Small intestine (tissue), 16 donors: ENCODE results near the gene MPHOSPH6. TPM values are rescaled to one million over a fixed set of nuclear protein-coding genes. Genes with fewer than 3 reads are reported as not detected.
"Not testable (repeated sequence)": the region's sequence is repeated elsewhere in the genome, so short reads cannot be mapped to it uniquely, and the experiment has no call there.

Source experiments
- DNase-seq, 2 donors: peaks; one replicate each; pipeline versions ENCODE4 v3.0.0 to v3.0.0-alpha.2; 2013
- FAIRE-seq: peaks from 2 replicates; lab custom pipeline; 2012; peaks lifted over from hg19 to GRCh38; lab: Jason Lieb, UNC
- H3K27ac ChIP-seq, 3 donors: one replicate each; pipeline ENCODE4 v1.5.1; 2013; ENCODE audit warnings: low read length in 2 of 3, mild to moderate bottlenecking in 2 of 3, control low read depth in 1 of 3, inconsistent platforms in 1 of 3, low read depth in 1 of 3, moderate library complexity in 1 of 3
- H3K27me3 ChIP-seq, 3 donors: one replicate each; pipeline ENCODE4 v1.6.1; 2013; ENCODE audit warnings: low read length in 3 of 3, inconsistent platforms in 1 of 3; ENCODE audit not compliant: control insufficient read depth in 3 of 3, insufficient read depth in 3 of 3
- H3K36me3 ChIP-seq, 3 donors: one replicate each; pipeline ENCODE4 v1.6.1; 2013; ENCODE audit warnings: low read length in 3 of 3, inconsistent platforms in 1 of 3, low read depth in 1 of 3, mild to moderate bottlenecking in 1 of 3, moderate library complexity in 1 of 3; ENCODE audit not compliant: control insufficient read depth in 3 of 3, insufficient read depth in 2 of 3
- H3K4me1 ChIP-seq, 3 donors: one replicate each; pipeline ENCODE4 v1.6.1; 2013; ENCODE audit warnings: low read length in 2 of 3, inconsistent platforms in 1 of 3, low read depth in 1 of 3, mild to moderate bottlenecking in 1 of 3, moderate library complexity in 1 of 3; ENCODE audit not compliant: control insufficient read depth in 3 of 3, insufficient read depth in 2 of 3
- H3K4me3 ChIP-seq, 3 donors: one replicate each; pipeline ENCODE4 v1.5.1; 2013; ENCODE audit warnings: low read length in 3 of 3, control low read depth in 1 of 3, inconsistent platforms in 1 of 3, low read depth in 1 of 3, mild to moderate bottlenecking in 1 of 3, moderate library complexity in 1 of 3
- H3K9me3 ChIP-seq, 2 donors: one replicate each; pipeline ENCODE4 v1.6.1; 2013; ENCODE audit warnings: low read depth in 1 of 2, low read length in 1 of 2; ENCODE audit not compliant: control insufficient read depth in 2 of 2, insufficient read depth in 1 of 2
- WGBS, 3 donors: extraction: QIAGEN DNeasy Blood & Tissue Kit; methylation state at CpG; one replicate each; pipeline ENCODE4 v1.1.7; 2013; 5-methylcytosine and 5-hydroxymethylcytosine counted together
- long read RNA-seq, 10 donors: transcript quantifications; one replicate each; lab custom pipeline, GENCODE V29; 2026
- polyA plus RNA-seq, 4 donors: library from polyadenylated mRNA; stranded (reverse) in 3 of 4; unstranded in 1 of 4; fragments of 200-250 nt in 3 of 4; fragments of 120-200 nt in 1 of 4; gene quantifications; one replicate each; pipeline versions ENCODE4 v1.2.1 to v1.2.3, GENCODE V29; 2013
- donor health status: healthy with polysubstance abuse.
- donor health status: control.
- donor health status: control.
- donor health status: Bipolar disorder and iron deficiency.
- donor health status: healthy.

Gene MPHOSPH6
- polyA plus RNA-seq = 10 to 100 TPM; 12.3 to 28.9 (median 20.7) TPM
- long read RNA-seq, donor 1 = 0 reads
- long read RNA-seq, donor 2, transcript MPHOSPH6-201 (5 exons, 1,103 nt) = major isoform, 6 of 6 reads
- long read RNA-seq, donor 2, partial matches to known transcripts = 0 of 6 reads
- long read RNA-seq, donor 2, other reads (novel, unspliced or antisense) = 0 of 6 reads
- long read RNA-seq, donor 3, transcript MPHOSPH6-201 (5 exons, 1,103 nt) = major isoform, 10 of 13 reads
- long read RNA-seq, donor 3, partial matches to known transcripts = 0 of 13 reads
- long read RNA-seq, donor 3, other reads (novel, unspliced or antisense) = 0 of 13 reads
- long read RNA-seq, donor 4, partial matches to known transcripts = 0 of 1 reads
- long read RNA-seq, donor 4, other reads (novel, unspliced or antisense) = 0 of 1 reads
- long read RNA-seq, donor 5, transcript MPHOSPH6-201 (5 exons, 1,103 nt) = major isoform, 5 of 5 reads
- long read RNA-seq, donor 5, partial matches to known transcripts = 0 of 5 reads
- long read RNA-seq, donor 5, other reads (novel, unspliced or antisense) = 0 of 5 reads
- long read RNA-seq, donor 6, transcript MPHOSPH6-201 (5 exons, 1,103 nt) = major isoform, 7 of 8 reads
- long read RNA-seq, donor 6, partial matches to known transcripts = 0 of 8 reads
- long read RNA-seq, donor 6, other reads (novel, unspliced or antisense) = 0 of 8 reads
- long read RNA-seq, donor 7, transcript MPHOSPH6-201 (5 exons, 1,103 nt) = major isoform, 12 of 23 reads
- long read RNA-seq, donor 7, partial matches to known transcripts = 8 of 23 reads
- long read RNA-seq, donor 7, other reads (novel, unspliced or antisense) = 0 of 23 reads
- long read RNA-seq, donor 8, partial matches to known transcripts = 0 of 2 reads
- long read RNA-seq, donor 8, other reads (novel, unspliced or antisense) = 0 of 2 reads
- long read RNA-seq, donor 9, partial matches to known transcripts = 0 of 1 reads
- long read RNA-seq, donor 9, other reads (novel, unspliced or antisense) = 0 of 1 reads
- long read RNA-seq, donor 10, transcript MPHOSPH6-201 (5 exons, 1,103 nt) = major isoform, 17 of 19 reads
- long read RNA-seq, donor 10, partial matches to known transcripts = 0 of 19 reads
- long read RNA-seq, donor 10, other reads (novel, unspliced or antisense) = 0 of 19 reads

- DNase-seq (peak; percentile 91 to 97), FAIRE-seq (no peak)
- Histone ChIP-seq H3K27ac (peak within 1 kb of the TSS in 2 of 3 donors; percentile 82 to 89), H3K36me3 (peaks cover 0 to 5% (median 2%) of the 10 kb centered on the region in 3 donors), H3K4me1 (peaks cover 3 to 9% (median 3%) of the 10 kb centered on the region in 3 donors), H3K27me3 (peaks cover 0 to 24% (median 2%) of the 10 kb centered on the region in 3 donors), H3K9me3 (peaks cover 0 to 2% of the 10 kb centered on the region in 2 donors), H3K4me3 (peak within 1 kb of the TSS; percentile 62 to 87 (median 86))
- WGBS, 3 donors = 0% methylated on average over 74 to 89 of the region's 89 CpGs
Observed at GRCh38 chr16:82169861-82170845, at the start of gene MPHOSPH6. TSS of gene MPHOSPH6 (minus strand) at chr16:82170224. CDS start at chr16:82170175, 49 bp downstream.

- Histone ChIP-seq H3K27me3 (peaks cover 0 to 4% (median 0%) of the 10 kb centered on the region in 3 donors), H3K36me3 (no peaks in the 10 kb centered on the region), H3K27ac (no peak overlapping the region), H3K9me3 (no peaks in the 10 kb centered on the region), H3K4me3 (no peak overlapping the region), H3K4me1 (no peaks in the 10 kb centered on the region)
- FAIRE-seq (no peak), DNase-seq (no peak)
- 81 to 89% (median 84%) methylated on average over 12 of the region's 12 CpGs for WGBS, 3 donors
Observed at GRCh38 chr16:82219298-82219697, 49.3 kb upstream of the MPHOSPH6 start.

- not testable (repeated sequence) for H3K9me3 ChIP-seq, H3K27ac ChIP-seq, FAIRE-seq, H3K27me3 ChIP-seq, DNase-seq, H3K4me3 ChIP-seq, H3K4me1 ChIP-seq, H3K36me3 ChIP-seq
- WGBS, 3 donors = 82 to 91% (median 91%) methylated on average over 9 of the region's 9 CpGs
Observed at GRCh38 chr16:82209314-82209713, 39.3 kb upstream of the MPHOSPH6 start.

- Histone ChIP-seq H3K9me3 (no peaks in the 10 kb centered on the region), H3K27ac (no peak overlapping the region), H3K27me3 (no peaks in the 10 kb centered on the region), H3K4me1 (no peaks in the 10 kb centered on the region), H3K4me3 (no peak overlapping the region), H3K36me3 (no peaks in the 10 kb centered on the region)
- DNase-seq = no peak
- no peak for FAIRE-seq
Observed at GRCh38 chr16:82203198-82203597, 33.2 kb upstream of the MPHOSPH6 start.

- no peaks in the 10 kb centered on the region for H3K4me1 ChIP-seq
- no peak overlapping the region for H3K27ac ChIP-seq
- DNase-seq = no peak
- 28 to 40% (median 33%) methylated on average over 1 of the region's 1 CpG for WGBS, 3 donors
- FAIRE-seq = no peak
- H3K36me3 ChIP-seq = no peaks in the 10 kb centered on the region
- no peak overlapping the region for H3K4me3 ChIP-seq
- no peaks in the 10 kb centered on the region for H3K27me3 ChIP-seq
- no peaks in the 10 kb centered on the region for H3K9me3 ChIP-seq
Observed at GRCh38 chr16:82201926-82202325, 31.9 kb upstream of the MPHOSPH6 start.

- Histone ChIP-seq H3K9me3 (no peaks in the 10 kb centered on the region), H3K36me3 (no peaks in the 10 kb centered on the region), H3K27me3 (no peaks in the 10 kb centered on the region), H3K27ac (no peak overlapping the region), H3K4me3 (no peak overlapping the region), H3K4me1 (no peaks in the 10 kb centered on the region)
- DNase-seq = no peak
- no peak for FAIRE-seq
- 33 to 51% (median 34%) methylated on average over 2 of the region's 2 CpGs for WGBS, 3 donors
Observed at GRCh38 chr16:82201351-82201750, 31.3 kb upstream of the MPHOSPH6 start.

- H3K27me3 ChIP-seq = no peaks in the 10 kb centered on the region
- DNase-seq (no peak), FAIRE-seq (no peak)
- H3K9me3 ChIP-seq = no peaks in the 10 kb centered on the region
- H3K36me3 ChIP-seq = no peaks in the 10 kb centered on the region
- H3K4me1 ChIP-seq = no peaks in the 10 kb centered on the region
- no peak overlapping the region for H3K4me3 ChIP-seq
- 39 to 83% (median 65%) methylated on average over 1 of the region's 1 CpG for WGBS, 3 donors
- no peak overlapping the region for H3K27ac ChIP-seq
Observed at GRCh38 chr16:82199209-82199608, 29.2 kb upstream of the MPHOSPH6 start.
